K562 (cell line): ENCODE measurements around the gene HEPACAM2. TPM values are rescaled to one million over a fixed set of nuclear protein-coding genes. Genes with fewer than 3 reads are reported as not detected.

ENCODE experiments used
- ATAC-seq: fragments of 200-7000 bp; cut with Tn5 transposase; 3 replicates; pipeline ENCODE4 v1.9.1; 2020; ENCODE audit warnings: moderate library complexity
- BruUV-seq: library from RNA; stranded (reverse); fragments of 400-500 nt; replicated peaks from 2 replicates; lab custom pipeline; 2021; lab: Mats Ljungman, UMichigan
- CTCF ChIA-PET: fragments of 300-600 bp; formaldehyde crosslinking; extraction: SDS; loops from one replicate; lab custom pipeline; 2021; ENCODE audit warnings: low intra/inter-chr PET ratio; lab: Yijun Ruan, JAX
- POLR2A ChIA-PET: fragments of 300-600, 350-650 bp; sonication (Branson Sonifier 250); formaldehyde crosslinking; extraction: SDS; loops from one replicate; lab custom pipeline; 2021; ENCODE audit warnings: antibody characterized with exemption, inconsistent platforms; lab: Yijun Ruan, JAX
- DNase-seq, 4 experiments: peaks; one replicate each; pipeline versions ENCODE4 v3.0.0 to v3.0.0-alpha.2; 2011 to 2018; ENCODE audit warnings: low spot score in 3 of 4, mixed read lengths in 3 of 4; ENCODE audit errors: extremely low read depth in 1 of 4
- FAIRE-seq: peaks from 2 replicates; lab custom pipeline; 2011; peaks lifted over from hg19 to GRCh38; lab: Jason Lieb, UNC
- H2AFZ ChIP-seq: 2 replicates; pipeline ENCODE4 v1.6.0; 2011; ENCODE audit warnings: low read depth, low read length, control low read depth, inconsistent platforms
- H3K27ac ChIP-seq: fragments of 200-600 bp; 3 replicates; pipeline ENCODE4 v1.8.0; 2011; ENCODE audit warnings: low read depth, mild to moderate bottlenecking, control low read depth, inconsistent platforms, low read length, moderate library complexity, mixed read lengths; ENCODE audit errors: extremely low read depth
- H3K27me3 ChIP-seq, 2 experiments: fragments of 300-600 bp in 1 of 2; 2 replicates in 1 of 2; 3 replicates in 1 of 2; pipeline versions ENCODE4 v1.6.0 to v1.8.0; 2011; ENCODE audit warnings: inconsistent platforms in 2 of 2, low read length in 2 of 2, mild to moderate bottlenecking in 1 of 2, mixed read lengths in 1 of 2, moderate library complexity in 1 of 2; ENCODE audit not compliant: control insufficient read depth in 2 of 2, insufficient read depth in 2 of 2
- H3K36me3 ChIP-seq: fragments of 300-600 bp; 3 replicates; pipeline ENCODE4 v1.8.0; 2011; ENCODE audit warnings: mild to moderate bottlenecking, low read length, inconsistent platforms; ENCODE audit not compliant: control insufficient read depth, insufficient read depth
- H3K4me1 ChIP-seq, 2 experiments: fragments of 200-600 bp in 1 of 2; replicated peaks in 1 of 2; 2 replicates in 1 of 2; 3 replicates in 1 of 2; pipeline versions ENCODE4 v1.5.1 to v1.8.0; 2011; ENCODE audit warnings: inconsistent platforms in 2 of 2, low read length in 2 of 2, mild to moderate bottlenecking in 1 of 2, mixed read lengths in 1 of 2, moderate library complexity in 1 of 2; ENCODE audit not compliant: control insufficient read depth in 2 of 2, insufficient read depth in 2 of 2
- H3K4me2 ChIP-seq: 2 replicates; pipeline ENCODE4 v1.6.1; 2011; ENCODE audit warnings: low read length, control low read depth, inconsistent platforms, mixed read lengths; ENCODE audit not compliant: insufficient read depth
- H3K4me3 ChIP-seq: fragments of 200-600 bp; sonication (generic), shearing (Covaris generic); 2 replicates; pipeline ENCODE4 v1.5.1; 2016; ENCODE audit warnings: control low read depth, inconsistent platforms
- H3K79me2 ChIP-seq: fragments of 200-600 bp; 3 replicates; pipeline ENCODE4 v1.8.0; 2011; ENCODE audit warnings: low read length, inconsistent platforms; ENCODE audit not compliant: control insufficient read depth, insufficient read depth
- H3K9ac ChIP-seq, 2 experiments: 2 replicates each; pipeline versions ENCODE4 v1.6.0 to v1.6.1; 2011; ENCODE audit warnings: low read depth in 2 of 2, low read length in 2 of 2, control low read depth in 1 of 2, inconsistent platforms in 1 of 2, mild to moderate bottlenecking in 1 of 2, mixed read lengths in 1 of 2; ENCODE audit not compliant: insufficient read depth in 1 of 2
- H3K9me1 ChIP-seq: one replicate; pipeline ENCODE4 v1.6.0; 2011; ENCODE audit warnings: inconsistent platforms, mild to moderate bottlenecking, low read length, moderate library complexity; ENCODE audit not compliant: control insufficient read depth, insufficient read depth
- H3K9me3 ChIP-seq: replicated peaks from 2 replicates; pipeline ENCODE4 v1.5.1; 2011; ENCODE audit warnings: low read depth, low read length, inconsistent platforms; ENCODE audit not compliant: control insufficient read depth, insufficient read depth
- H4K20me1 ChIP-seq: replicated peaks from 2 replicates; pipeline ENCODE4 v1.6.1; 2011; ENCODE audit warnings: low read length, inconsistent platforms, mixed read lengths; ENCODE audit not compliant: control insufficient read depth, insufficient read depth
- ATF7 ChIP-seq: fragments of 450-650 bp; IDR thresholded peaks from 2 replicates; pipeline ENCODE4 v1.7.1; 2014; ENCODE audit warnings: mild to moderate bottlenecking, moderate library complexity
- CEBPG ChIP-seq, 3 experiments: fragments of 200-800 bp in 1 of 3; sonication (Bioruptor generic) in 1 of 3; sonication (generic) in 1 of 3; formaldehyde crosslinking in 1 of 3; IDR thresholded peaks in 2 of 3; conservative IDR thresholded peaks in 1 of 3; 2 replicates each; pipeline versions ENCODE4 v1.6.1 to v1.8.0; 2016 to 2022; ENCODE audit warnings: missing compliant biosample characterization in 2 of 3, missing genetic modification characterization in 2 of 3, mild to moderate bottlenecking in 1 of 3, missing genetic modification reagents in 1 of 3
- CHCHD3 ChIP-seq: fragments of 250-450 bp; sonication (Bioruptor Pico); IDR thresholded peaks from 2 replicates; pipeline ENCODE4 v2.1.2; 2022; ENCODE audit warnings: mild to moderate bottlenecking
- ELF4 ChIP-seq: fragments of 450-650 bp; formaldehyde crosslinking; IDR thresholded peaks from 2 replicates; pipeline ENCODE4 v1.4.0; 2022; ENCODE audit warnings: missing genetic modification characterization
- ESRRA ChIP-seq: fragments of 450-650 bp; IDR thresholded peaks from 2 replicates; pipeline ENCODE4 v1.6.1; 2014; ENCODE audit warnings: low read depth, mild to moderate bottlenecking, moderate library complexity, borderline replicate concordance
- FOXJ3 ChIP-seq: sonication (generic); formaldehyde crosslinking; IDR thresholded peaks from 2 replicates; pipeline ENCODE4 v1.4.0; 2020; ENCODE audit warnings: mild to moderate bottlenecking, missing genetic modification reagents
- HBP1 ChIP-seq: fragments of 450-650 bp; formaldehyde crosslinking; IDR thresholded peaks from 2 replicates; pipeline ENCODE4 v1.4.0; 2022; ENCODE audit warnings: missing genetic modification characterization
- HDAC6 ChIP-seq: IDR thresholded peaks from 2 replicates; pipeline ENCODE4 v1.6.1; 2012; ENCODE audit warnings: low read depth, mild to moderate bottlenecking, control low read depth, inconsistent platforms, low read length, moderate library complexity
- KDM4B ChIP-seq, 2 experiments: fragments of 450-650 bp in 1 of 2; sonication (generic) in 1 of 2; IDR thresholded peaks; 2 replicates each; pipeline ENCODE4 v1.6.1; 2016 to 2017; ENCODE audit warnings: borderline replicate concordance in 2 of 2, antibody characterized with exemption in 1 of 2, low read depth in 1 of 2, mild to moderate bottlenecking in 1 of 2
- KLF6 ChIP-seq: fragments of 250-450 bp; sonication (Bioruptor Pico); IDR thresholded peaks from 2 replicates; pipeline ENCODE4 v1.4.0; 2020; ENCODE audit warnings: mild to moderate bottlenecking, moderate library complexity, borderline replicate concordance
- LCOR ChIP-seq: sonication (generic); formaldehyde crosslinking; IDR thresholded peaks from 2 replicates; pipeline ENCODE4 v1.8.0; 2022; ENCODE audit warnings: mild to moderate bottlenecking, missing genetic modification reagents
- NR2C2 ChIP-seq, 2 experiments: fragments of 200-800 bp in 1 of 2; sonication (Bioruptor generic) in 1 of 2; sonication (generic) in 1 of 2; formaldehyde crosslinking in 1 of 2; IDR thresholded peaks; 2 replicates each; pipeline versions ENCODE4 v1.6.1 to v1.8.0; 2016 to 2022; ENCODE audit warnings: mild to moderate bottlenecking in 1 of 2, missing compliant biosample characterization in 1 of 2, missing genetic modification characterization in 1 of 2, missing genetic modification reagents in 1 of 2
- SRSF1 ChIP-seq: fragments of 200-400 bp; formaldehyde crosslinking; IDR thresholded peaks from 2 replicates; pipeline ENCODE4 v1.6.1; 2017; ENCODE audit warnings: mild to moderate bottlenecking, low read depth, low read length, moderate library complexity
- SRSF3 ChIP-seq: fragments of 200-400 bp; formaldehyde crosslinking; IDR thresholded peaks from 2 replicates; pipeline ENCODE4 v1.6.1; 2016; ENCODE audit warnings: mild to moderate bottlenecking, low read length, moderate library complexity; ENCODE audit not compliant: insufficient read depth
- TEAD4 ChIP-seq, 2 experiments: sonication (generic) in 1 of 2; formaldehyde crosslinking in 1 of 2; IDR thresholded peaks; 2 replicates each; pipeline versions ENCODE4 v1.6.1 to v1.8.0; 2012 to 2022; ENCODE audit warnings: borderline replicate concordance in 1 of 2, inconsistent platforms in 1 of 2, low read length in 1 of 2, mild to moderate bottlenecking in 1 of 2, missing genetic modification reagents in 1 of 2
- YY1 ChIP-seq, 3 experiments: IDR thresholded peaks; 2 replicates each; pipeline ENCODE4 v1.6.1; 2011; ENCODE audit warnings: low read length in 2 of 3, mild to moderate bottlenecking in 2 of 3, moderate library complexity in 2 of 3, borderline replicate concordance in 1 of 3, control low read depth in 1 of 3, low read depth in 1 of 3; ENCODE audit not compliant: insufficient read depth in 3 of 3, insufficient replicate concordance in 2 of 3, control insufficient read depth in 1 of 3, insufficient read length in 1 of 3; ENCODE audit errors: extremely low read depth in 1 of 3
- ZBTB7A ChIP-seq: IDR thresholded peaks from 2 replicates; pipeline ENCODE4 v1.6.1; 2011; ENCODE audit warnings: low read depth, mild to moderate bottlenecking, low read length, moderate library complexity, borderline replicate concordance; ENCODE audit not compliant: control insufficient read depth
- ZNF695 ChIP-seq: fragments of 450-650 bp; formaldehyde crosslinking; IDR thresholded peaks from 2 replicates; pipeline ENCODE4 v1.4.0; 2020; ENCODE audit warnings: mild to moderate bottlenecking, moderate library complexity
- WGBS: fragments of 100-300 bp; shearing (Covaris generic); methylation state at CpG from one replicate; pipeline ENCODE4 v1.1.6; 2016; ENCODE audit warnings: low coverage, mixed read lengths; ENCODE audit not compliant: insufficient coverage; ENCODE audit errors: missing lambda C conversion rate; 5-methylcytosine and 5-hydroxymethylcytosine counted together
- in situ Hi-C: fragments of 300-500 bp; cut with MboI; formaldehyde crosslinking; loops from 4 replicates; pipeline ENCODE4 v1.15.0; 2018; ENCODE audit warnings: inconsistent platforms, mixed read lengths
- intact Hi-C: fragments of 100-400 bp; cut with micrococcal nuclease; formaldehyde crosslinking; loops from 2 replicates; pipeline ENCODE4 v1.14.2; 2022
- polyA plus RNA-seq, 8 experiments: library from polyadenylated mRNA; depleted of rRNA in 4 of 8; stranded (reverse) in 5 of 8; unstranded in 3 of 8; fragments of >200 nt; fragmentation: Nextera tagmentation in 2 of 8; fragmentation: Illumina TruSeq in 1 of 8; extraction: Ambion mirVana in 2 of 8; extraction: Trizol in 1 of 8; gene quantifications; 2 replicates each; pipeline versions ENCODE4 v1.2.1 to v1.2.3, GENCODE V29; 2011 to 2014; ENCODE audit warnings: inconsistent platforms in 1 of 8, missing spikeins in 1 of 8
- total RNA-seq, 7 experiments: library from RNA; depleted of rRNA in 6 of 7; stranded (reverse); fragments of >200 nt in 6 of 7; fragmentation: Illumina TruSeq in 2 of 7; extraction: Trizol in 2 of 7; gene quantifications; 2 replicates each; pipeline versions ENCODE4 v1.2.1 to v1.2.3, GENCODE V29; 2011 to 2021; ENCODE audit warnings: low replicate concordance in 1 of 7

The HEPACAM2 gene
- total and polyA plus RNA-seq, 9 of the 15 experiments (the other 6 are each of a cell fraction or from before 2014, with no cell fraction given) = 2.0 to 6.5 (median 3.9) TPM

- peak overlapping the region; percentile 5 to 63; a peak in 3 of 4 replicates for H3K9ac ChIP-seq
- BruUV-seq = TSS peak; percentile 65
- peak; percentile 58 for ATAC-seq
- no peaks in the 10 kb centered on the region for H3K9me3 ChIP-seq
- H3K9me1 ChIP-seq = no peaks in the 10 kb centered on the region
- in situ Hi-C loops = no loop called here
- peak in 2 of 4 experiments; percentile 39 to 59 for DNase-seq
- peak overlapping the region; percentile 79 for H2AFZ ChIP-seq
- H3K4me3 ChIP-seq = peak overlapping the region; percentile 28
- WGBS = 4% methylated on average over 10 of the region's 10 CpGs
- intact Hi-C loops = no loop called here
- FAIRE-seq = peak; percentile 48
- H3K79me2 ChIP-seq = peaks cover 30% of the 10 kb centered on the region; the same call in 2 of the 3 replicates
- H3K36me3 ChIP-seq = no peaks in the 10 kb centered on the region
- H3K27ac ChIP-seq = peak overlapping the region; percentile 76
- H3K4me2 ChIP-seq = peak overlapping the region; percentile 91
- ChIA-PET POLR2A (no interaction called here), CTCF (no interaction called here)
- H3K4me1 ChIP-seq = peaks cover 7 to 32% of the 10 kb centered on the region in 2 experiments; a peak in 3 of 5 replicates
- no peaks in the 10 kb centered on the region for H4K20me1 ChIP-seq
- no peaks in the 10 kb centered on the region for H3K27me3 ChIP-seq
- TF ChIP-seq HDAC6 (no peak), CEBPG (CRISPR knock-in tag; IDR thresholded peaks at IDR 0.05) (no peak), CEBPG (tag; conservative IDR thresholded peaks at IDR 0.05 in 1 of 2, IDR thresholded peaks at IDR 0.05 in 1 of 2) (0 out of 4 replicates have a peak, but pooled peaks of 1 of the 2 experiments have one; percentile 20), ESRRA (peak; percentile 68; the same call in 1 of the 2 replicates), KDM4B (IDR thresholded peaks at IDR 0.05; ENCODE audit: borderline replicate concordance in 2 of 2, low read depth in 1 of 2) (no peak), ATF7 (peak; percentile 14; the same call in 1 of the 2 replicates), NR2C2 (CRISPR knock-in tag; IDR thresholded peaks at IDR 0.05) (no peak), NR2C2 (tag; IDR thresholded peaks at IDR 0.05) (no peak), FOXJ3 (CRISPR knock-in tag) (no peak), SRSF1 (no peak), CHCHD3 (CRISPR knock-in tag) (no peak), YY1 (IDR thresholded peaks at IDR 0.05; ENCODE audit: borderline replicate concordance in 1 of 3, control insufficient read depth in 1 of 3, extremely low read depth in 1 of 3, insufficient read depth in 3 of 3, insufficient read length in 1 of 3, insufficient replicate concordance in 2 of 3, low read depth in 1 of 3, low read length in 2 of 3) (no peak), HBP1 (no peak), SRSF3 (no peak), ZNF695 (CRISPR knock-in tag) (no peak), LCOR (0 out of 2 replicates have a peak, but pooled peaks have one; percentile 65), TEAD4 (IDR thresholded peaks at IDR 0.05; ENCODE audit: low read length) (peak; percentile 85), TEAD4 (CRISPR knock-in tag; IDR thresholded peaks at IDR 0.05; ENCODE audit: borderline replicate concordance) (no peak), ELF4 (no peak), KLF6 (CRISPR knock-in tag) (no peak), ZBTB7A (no peak)
These were observed 7.1 kb downstream of the HEPACAM2 start for GRCh38 chr7:93218997-93219827.
